SK-N-SH (cell line): ENCODE results near the gene RRP7A.
"Not testable (repeated sequence)": the region's sequence is repeated elsewhere in the genome, so short reads cannot be mapped to it uniquely, and the experiment has no call there.

Experiments used
- CTCF ChIP-seq: fragments of 200-600 bp; sonication (generic); IDR thresholded peaks from 2 replicates; pipeline ENCODE4 v1.6.1; 2017; ENCODE audit warnings: antibody characterized with exemption, mild to moderate bottlenecking, moderate library complexity
- EZH2phosphoT487 ChIP-seq: fragments of 200-600 bp; sonication (generic); IDR thresholded peaks from 2 replicates; pipeline ENCODE4 v1.6.1; 2017; ENCODE audit warnings: low read depth, mixed run types, mild to moderate bottlenecking, antibody characterized with exemption, moderate library complexity, borderline replicate concordance
- IRF3 ChIP-seq: fragments of 150-350 bp; IDR thresholded peaks from 2 replicates; pipeline ENCODE4 v1.6.1; 2016; ENCODE audit warnings: mild to moderate bottlenecking, low read depth, low read length
- MAX ChIP-seq: IDR thresholded peaks from 2 replicates; pipeline ENCODE4 v1.4.0; 2012; ENCODE audit warnings: low read depth
- POLR2AphosphoS5 ChIP-seq: IDR thresholded peaks from 2 replicates; pipeline ENCODE4 v1.6.1; 2012; ENCODE audit warnings: low read depth, low read length
- TAF1 ChIP-seq: IDR thresholded peaks from 2 replicates; pipeline ENCODE4 v1.6.1; 2012; ENCODE audit warnings: low read depth, mild to moderate bottlenecking, low read length, moderate library complexity, borderline replicate concordance
- USF1 ChIP-seq: IDR thresholded peaks from 2 replicates; pipeline ENCODE4 v1.4.0; 2012; ENCODE audit warnings: low read depth, borderline replicate concordance

GRCh38 chr22:42537199-42537831, 17.7 kb upstream of the RRP7A start:
- not testable (repeated sequence) for TF ChIP-seq POLR2AphosphoS5, CTCF, MAX, IRF3, TAF1, EZH2phosphoT487, USF1
